Measurements from ENCODE around the gene TGFBR2.

TGFBR2 gene

GRCh38 chr3:30604093-30604492, 2.3 kb upstream of the TGFBR2 start:
- no peak for DNase-seq

GRCh38 chr3:30604558-30604957, 1.8 kb upstream of the TGFBR2 start:
- DNase-seq, result no peak

GRCh38 chr3:30605005-30605404, 1.4 kb upstream of the TGFBR2 start:
- no peak for DNase-seq

- no peak for DNase-seq
Observed at GRCh38 chr3:30605706-30606300, 598 bp upstream of the TGFBR2 start.

- DNase-seq, result peak; percentile 70
Observed at GRCh38 chr3:30607032-30607833, 832 bp downstream of the TGFBR2 start.

- DNase-seq, result no peak
Observed at GRCh38 chr3:30608598-30608947, 2.2 kb downstream of the TGFBR2 start.

- no peak for DNase-seq
Observed at GRCh38 chr3:30609930-30610701, 3.7 kb downstream of the TGFBR2 start.

- no peak for DNase-seq
Observed at GRCh38 chr3:30610702-30611368, 4.4 kb downstream of the TGFBR2 start.

GRCh38 chr3:30611613-30612436, 5.4 kb downstream of the TGFBR2 start:
- DNase-seq, result peak; percentile 55

- DNase-seq, result no peak
Observed at GRCh38 chr3:30612437-30613132, 6.2 kb downstream of the TGFBR2 start.

GRCh38 chr3:30613133-30613825, 6.9 kb downstream of the TGFBR2 start:
- DNase-seq, result no peak

GRCh38 chr3:30614373-30614772, 8.0 kb downstream of the TGFBR2 start:
- DNase-seq, result no peak

GRCh38 chr3:30614943-30615342, 8.5 kb downstream of the TGFBR2 start:
- no peak for DNase-seq

- DNase-seq, result no peak
Observed at GRCh38 chr3:30615615-30616346, 9.4 kb downstream of the TGFBR2 start.

GRCh38 chr3:30616347-30617027, 10.1 kb downstream of the TGFBR2 start:
- DNase-seq, result no peak

- no peak for DNase-seq
Observed at GRCh38 chr3:30617069-30617468, 10.7 kb downstream of the TGFBR2 start.

- DNase-seq, result no peak
Observed at GRCh38 chr3:30617653-30618052, 11.3 kb downstream of the TGFBR2 start.

GRCh38 chr3:30618526-30618925, 12.1 kb downstream of the TGFBR2 start:
- no peak for DNase-seq

GRCh38 chr3:30619318-30619717, 12.9 kb downstream of the TGFBR2 start:
- no peak for DNase-seq
